ENCODE data around the gene SORCS2.
"Not testable (repeated sequence)": the region's sequence is repeated elsewhere in the genome, so short reads cannot be mapped to it uniquely, and the experiment has no call there.

SORCS2 gene

GRCh38 chr4:7450775-7451433, 258.6 kb downstream of the SORCS2 start:
- no peak for DNase-seq (ENCODE audit: low read depth)

GRCh38 chr4:7451434-7451789, 259.1 kb downstream of the SORCS2 start:
- no peak for DNase-seq (ENCODE audit: low read depth)

GRCh38 chr4:7451800-7452199, 259.5 kb downstream of the SORCS2 start:
- no peak for DNase-seq (ENCODE audit: low read depth)

- not testable (repeated sequence) for DNase-seq (ENCODE audit: low read depth)
Measured at GRCh38 chr4:7452802-7453201, 260.5 kb downstream of the SORCS2 start.

- DNase-seq (ENCODE audit: low read depth), result no peak
Measured at GRCh38 chr4:7457201-7458065, 265.1 kb downstream of the SORCS2 start.

- no peak for DNase-seq (ENCODE audit: low read depth)
Measured at GRCh38 chr4:7458066-7458425, 265.7 kb downstream of the SORCS2 start.

- no peak for DNase-seq (ENCODE audit: low read depth)
Measured at GRCh38 chr4:7458477-7458876, 266.1 kb downstream of the SORCS2 start.

- DNase-seq (ENCODE audit: low read depth), result no peak
Measured at GRCh38 chr4:7459471-7459870, 267.1 kb downstream of the SORCS2 start.

- no peak for DNase-seq (ENCODE audit: low read depth)
Measured at GRCh38 chr4:7460566-7460965, 268.2 kb downstream of the SORCS2 start.

GRCh38 chr4:7461230-7461629, 268.9 kb downstream of the SORCS2 start:
- no peak for DNase-seq (ENCODE audit: low read depth)

GRCh38 chr4:7462509-7462971, 270.2 kb downstream of the SORCS2 start:
- no peak for DNase-seq (ENCODE audit: low read depth)

GRCh38 chr4:7463566-7464258, 271.4 kb downstream of the SORCS2 start:
- DNase-seq (ENCODE audit: low read depth), result no peak

- DNase-seq (ENCODE audit: low read depth), result no peak
Measured at GRCh38 chr4:7464259-7464655, 271.9 kb downstream of the SORCS2 start.

- DNase-seq (ENCODE audit: low read depth), result no peak
Measured at GRCh38 chr4:7465017-7465416, 272.7 kb downstream of the SORCS2 start.

- no peak for DNase-seq (ENCODE audit: low read depth)
Measured at GRCh38 chr4:7466215-7466614, 273.9 kb downstream of the SORCS2 start.

GRCh38 chr4:7466904-7467303, 274.6 kb downstream of the SORCS2 start:
- no peak for DNase-seq (ENCODE audit: low read depth)

GRCh38 chr4:7467471-7467870, 275.1 kb downstream of the SORCS2 start:
- DNase-seq (ENCODE audit: low read depth), result no peak

- DNase-seq (ENCODE audit: low read depth), result no peak
Measured at GRCh38 chr4:7469023-7469422, 276.7 kb downstream of the SORCS2 start.

GRCh38 chr4:7470111-7470510, 277.8 kb downstream of the SORCS2 start:
- no peak for DNase-seq (ENCODE audit: low read depth)

GRCh38 chr4:7470522-7471128, 278.3 kb downstream of the SORCS2 start:
- DNase-seq (ENCODE audit: low read depth), result no peak

- DNase-seq (ENCODE audit: low read depth), result no peak
Measured at GRCh38 chr4:7472442-7473013, 280.2 kb downstream of the SORCS2 start.

- no peak for DNase-seq (ENCODE audit: low read depth)
Measured at GRCh38 chr4:7473081-7473480, 280.7 kb downstream of the SORCS2 start.
